ENCODE data around the gene ZNF224. TPM values are rescaled to one million over a fixed set of nuclear protein-coding genes. Genes with fewer than 3 reads are reported as not detected.
A peak's percentile ranks its signal among the peaks of the same experiment; 100 is the strongest.

ZNF224 gene
- total and polyA plus RNA-seq, 10 of the 15 experiments (the other 5 are each of a cell fraction or from before 2014, with no cell fraction given), result 6.8 to 39.4 (median 17.2) TPM

- TF ChIP-seq CHD1 (IDR thresholded peaks at IDR 0.05; ENCODE audit: low read depth, low read length) (no peak), PAX8 (IDR thresholded peaks at IDR 0.05) (no peak), RELA (IDR thresholded peaks at IDR 0.05; ENCODE audit: borderline replicate concordance, partially characterized antibody) (no peak), NFYB (IDR thresholded peaks at IDR 0.05; ENCODE audit: insufficient read depth, low read depth, low read length) (peak; percentile 12; the same call in 1 of the 2 replicates), TCF12 (IDR thresholded peaks at IDR 0.05; ENCODE audit: low read depth, low read length) (no peak), SIX5 (IDR thresholded peaks at IDR 0.05; ENCODE audit: low read depth, low read length, severe bottlenecking) (peak; percentile 97), ATF7 (IDR thresholded peaks at IDR 0.05; ENCODE audit: low read depth) (0 out of 2 replicates have a peak, but pooled peaks have one; percentile 25), KLF5 (IDR thresholded peaks at IDR 0.05; ENCODE audit: partially characterized antibody) (no peak), ZNF687 (IDR thresholded peaks at IDR 0.05) (no peak), HCFC1 (IDR thresholded peaks at IDR 0.05; ENCODE audit: low read length) (peak; percentile 97), RELB (IDR thresholded peaks at IDR 0.05; ENCODE audit: low read depth) (peak; percentile 47; the same call in 1 of the 2 replicates), MYB (IDR thresholded peaks at IDR 0.05; ENCODE audit: borderline replicate concordance, low read depth, low read length) (peak; percentile 85; the same call in 1 of the 2 replicates), CHD2 (IDR thresholded peaks at IDR 0.05; ENCODE audit: borderline replicate concordance, low read depth, low read length) (peak; percentile 77; the same call in 1 of the 2 replicates), EGR1 (IDR thresholded peaks at IDR 0.05; ENCODE audit: borderline replicate concordance in 1 of 2, low read depth in 2 of 2, low read length in 2 of 2) (no peak), ZSCAN29 (IDR thresholded peaks at IDR 0.05) (no peak), RCOR1 (conservative IDR thresholded peaks at IDR 0.05; ENCODE audit: low read depth, low read length) (no peak)
- TF ChIP-seq, protein P1, sequence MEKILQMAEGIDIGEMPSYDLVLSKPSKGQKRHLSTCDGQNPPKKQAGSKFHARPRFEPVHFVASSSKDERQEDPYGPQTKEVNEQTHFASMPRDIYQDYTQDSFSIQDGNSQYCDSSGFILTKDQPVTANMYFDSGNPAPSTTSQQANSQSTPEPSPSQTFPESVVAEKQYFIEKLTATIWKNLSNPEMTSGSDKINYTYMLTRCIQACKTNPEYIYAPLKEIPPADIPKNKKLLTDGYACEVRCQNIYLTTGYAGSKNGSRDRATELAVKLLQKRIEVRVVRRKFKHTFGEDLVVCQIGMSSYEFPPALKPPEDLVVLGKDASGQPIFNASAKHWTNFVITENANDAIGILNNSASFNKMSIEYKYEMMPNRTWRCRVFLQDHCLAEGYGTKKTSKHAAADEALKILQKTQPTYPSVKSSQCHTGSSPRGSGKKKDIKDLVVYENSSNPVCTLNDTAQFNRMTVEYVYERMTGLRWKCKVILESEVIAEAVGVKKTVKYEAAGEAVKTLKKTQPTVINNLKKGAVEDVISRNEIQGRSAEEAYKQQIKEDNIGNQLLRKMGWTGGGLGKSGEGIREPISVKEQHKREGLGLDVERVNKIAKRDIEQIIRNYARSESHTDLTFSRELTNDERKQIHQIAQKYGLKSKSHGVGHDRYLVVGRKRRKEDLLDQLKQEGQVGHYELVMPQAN (conservative IDR thresholded peaks at IDR 0.05), result no peak
- TF ChIP-seq, protein P2, sequence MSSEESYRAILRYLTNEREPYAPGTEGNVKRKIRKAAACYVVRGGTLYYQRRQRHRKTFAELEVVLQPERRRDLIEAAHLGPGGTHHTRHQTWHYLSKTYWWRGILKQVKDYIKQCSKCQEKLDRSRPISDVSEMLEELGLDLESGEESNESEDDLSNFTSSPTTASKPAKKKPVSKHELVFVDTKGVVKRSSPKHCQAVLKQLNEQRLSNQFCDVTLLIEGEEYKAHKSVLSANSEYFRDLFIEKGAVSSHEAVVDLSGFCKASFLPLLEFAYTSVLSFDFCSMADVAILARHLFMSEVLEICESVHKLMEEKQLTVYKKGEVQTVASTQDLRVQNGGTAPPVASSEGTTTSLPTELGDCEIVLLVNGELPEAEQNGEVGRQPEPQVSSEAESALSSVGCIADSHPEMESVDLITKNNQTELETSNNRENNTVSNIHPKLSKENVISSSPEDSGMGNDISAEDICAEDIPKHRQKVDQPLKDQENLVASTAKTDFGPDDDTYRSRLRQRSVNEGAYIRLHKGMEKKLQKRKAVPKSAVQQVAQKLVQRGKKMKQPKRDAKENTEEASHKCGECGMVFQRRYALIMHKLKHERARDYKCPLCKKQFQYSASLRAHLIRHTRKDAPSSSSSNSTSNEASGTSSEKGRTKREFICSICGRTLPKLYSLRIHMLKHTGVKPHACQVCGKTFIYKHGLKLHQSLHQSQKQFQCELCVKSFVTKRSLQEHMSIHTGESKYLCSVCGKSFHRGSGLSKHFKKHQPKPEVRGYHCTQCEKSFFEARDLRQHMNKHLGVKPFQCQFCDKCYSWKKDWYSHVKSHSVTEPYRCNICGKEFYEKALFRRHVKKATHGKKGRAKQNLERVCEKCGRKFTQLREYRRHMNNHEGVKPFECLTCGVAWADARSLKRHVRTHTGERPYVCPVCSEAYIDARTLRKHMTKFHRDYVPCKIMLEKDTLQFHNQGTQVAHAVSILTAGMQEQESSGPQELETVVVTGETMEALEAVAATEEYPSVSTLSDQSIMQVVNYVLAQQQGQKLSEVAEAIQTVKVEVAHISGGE (CRISPR knock-in tag; IDR thresholded peaks at IDR 0.05), result peak; percentile 52; the same call in 1 of the 2 replicates
These were observed at the start of gene ZNF224 (continued) for GRCh38 chr19:44093931-44094765.
